ENCODE results near the gene PTPRT. TPM values are rescaled to one million over a fixed set of nuclear protein-coding genes. Genes with fewer than 3 reads are reported as not detected.

PTPRT gene
- total RNA-seq, 1 donor from 2014 or later = not detected

DNA sequence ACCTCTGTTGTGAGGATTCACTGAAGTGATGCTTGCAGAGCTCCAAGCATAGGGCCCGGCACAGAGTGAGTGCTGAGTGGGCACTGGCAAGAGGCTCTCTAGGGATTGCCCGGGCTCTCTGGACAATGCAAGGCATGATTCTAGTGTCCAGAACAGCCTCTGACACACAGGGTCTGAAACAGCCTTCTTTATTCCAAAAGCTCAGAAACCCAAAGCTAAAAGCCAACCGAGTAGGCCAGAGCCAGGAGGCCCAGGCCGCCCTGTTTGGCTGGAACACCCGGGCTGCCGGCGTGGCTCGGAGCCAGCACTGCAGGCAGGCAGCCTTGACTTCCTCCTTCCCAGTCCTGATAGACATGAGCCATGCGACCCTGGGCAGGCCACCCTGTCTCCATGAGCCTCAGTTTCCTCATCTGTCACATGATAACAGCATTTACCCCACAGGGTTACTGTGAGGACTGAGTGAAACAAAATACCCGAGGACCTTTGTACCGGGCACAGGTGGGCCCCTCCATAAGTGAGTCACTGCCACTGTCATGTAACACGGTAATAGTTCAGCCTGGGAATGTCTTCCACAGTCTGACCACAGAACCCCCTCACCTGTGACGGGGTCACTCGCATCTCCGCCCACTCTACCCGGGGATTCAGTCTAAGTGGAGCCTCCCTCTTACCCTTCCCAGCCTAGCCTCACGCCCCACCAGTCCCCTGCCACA is 51.5 kb downstream of the PTPRT start:
- Mint-ChIP-seq H3K27ac (no peak overlapping the region), H3K9me3 (no peaks in the 10 kb centered on the region), H3K4me1 (ENCODE audit: low read depth) (no peaks in the 10 kb centered on the region), H3K27me3 (ENCODE audit: insufficient read depth) (no peaks in the 10 kb centered on the region), H3K36me3 (ENCODE audit: low read depth) (no peaks in the 10 kb centered on the region), H3K4me3 (no peak overlapping the region)
- no peak for DNase-seq (ENCODE audit: low spot score)
- intact Hi-C loops (cut with micrococcal nuclease) = no loop called here

DNA sequence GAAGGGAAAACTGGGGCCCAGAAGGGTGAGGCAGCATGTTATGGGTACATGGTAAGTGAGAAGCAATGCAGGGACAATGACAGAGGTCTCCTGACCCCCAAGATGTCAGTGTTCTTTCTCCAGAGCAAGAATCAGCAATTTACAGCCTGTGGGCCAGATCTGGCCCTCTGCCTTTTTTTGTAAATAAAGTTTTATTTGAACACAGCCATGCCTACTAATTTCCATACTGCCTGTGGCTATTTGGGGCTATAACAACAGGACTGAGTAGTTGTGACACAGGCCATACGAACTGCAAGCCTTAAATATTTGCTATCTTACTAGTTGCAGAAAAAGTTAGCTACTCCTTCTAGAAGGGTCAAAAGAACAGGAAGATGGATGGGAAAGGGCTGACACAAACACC is 52.5 kb downstream of the PTPRT start:
- Mint-ChIP-seq H3K27ac (no peak overlapping the region), H3K9me3 (no peaks in the 10 kb centered on the region), H3K4me1 (ENCODE audit: low read depth) (no peaks in the 10 kb centered on the region), H3K4me3 (no peak overlapping the region), H3K36me3 (ENCODE audit: low read depth) (no peaks in the 10 kb centered on the region), H3K27me3 (ENCODE audit: insufficient read depth) (no peaks in the 10 kb centered on the region)
- intact Hi-C loops (cut with micrococcal nuclease) = no loop called here
- no peak for DNase-seq (ENCODE audit: low spot score)

DNA sequence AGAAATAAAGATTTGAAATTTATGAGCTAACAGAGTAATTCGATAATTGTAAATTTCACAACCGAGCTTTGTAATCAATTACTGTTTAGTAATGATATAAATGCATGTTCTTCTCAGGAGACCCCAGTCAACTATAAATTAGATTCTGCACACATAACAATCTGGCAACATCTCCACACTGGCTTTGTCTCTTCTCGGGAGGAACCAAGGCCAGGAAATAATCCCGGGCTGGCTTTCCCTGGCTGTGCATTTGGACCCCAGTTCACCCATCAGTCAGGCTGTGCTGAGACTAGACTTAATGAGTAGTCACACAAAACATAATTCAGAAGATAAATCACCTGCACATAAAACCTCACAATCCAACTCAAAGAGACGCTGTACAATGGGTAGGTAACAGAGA is 65.5 kb downstream of the PTPRT start:
- no peak for DNase-seq (ENCODE audit: low spot score)
- H3K36me3 Mint-ChIP-seq (ENCODE audit: low read depth) = no peaks in the 10 kb centered on the region
- peaks cover 2% of the 10 kb centered on the region for H3K27me3 Mint-ChIP-seq (ENCODE audit: insufficient read depth)
- no peaks in the 10 kb centered on the region for H3K4me1 Mint-ChIP-seq (ENCODE audit: low read depth)
- no peak overlapping the region for H3K4me3 Mint-ChIP-seq
- H3K27ac Mint-ChIP-seq = no peak overlapping the region
- no peaks in the 10 kb centered on the region for H3K9me3 Mint-ChIP-seq
- intact Hi-C loops (cut with micrococcal nuclease) = no loop called here

DNA sequence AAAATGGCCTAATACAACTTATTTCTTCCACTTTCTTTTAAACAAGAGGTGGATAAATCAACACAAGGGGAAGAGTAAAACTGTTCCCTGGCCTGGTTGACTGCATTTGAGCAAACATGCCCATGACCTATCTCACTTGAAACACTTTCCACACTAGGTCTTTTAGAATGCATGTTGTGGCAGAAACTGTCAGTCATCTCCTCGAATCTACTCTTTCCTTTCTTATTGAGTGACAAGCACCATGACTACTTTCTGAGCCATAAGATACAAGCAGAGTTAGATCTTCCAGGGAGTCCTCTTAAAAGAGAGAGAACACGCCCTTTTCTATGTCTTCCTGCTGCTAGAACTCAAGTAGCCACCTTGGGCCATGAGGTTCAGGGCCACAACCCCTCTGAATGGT is 66.5 kb downstream of the PTPRT start:
- H3K27ac Mint-ChIP-seq = no peak overlapping the region
- peaks cover 2% of the 10 kb centered on the region for H3K27me3 Mint-ChIP-seq (ENCODE audit: insufficient read depth)
- no peak overlapping the region for H3K4me3 Mint-ChIP-seq
- DNase-seq (ENCODE audit: low spot score) = no peak
- no peaks in the 10 kb centered on the region for H3K36me3 Mint-ChIP-seq (ENCODE audit: low read depth)
- no peaks in the 10 kb centered on the region for H3K4me1 Mint-ChIP-seq (ENCODE audit: low read depth)
- H3K9me3 Mint-ChIP-seq = no peaks in the 10 kb centered on the region
- intact Hi-C loops (cut with micrococcal nuclease) = no loop called here

DNA sequence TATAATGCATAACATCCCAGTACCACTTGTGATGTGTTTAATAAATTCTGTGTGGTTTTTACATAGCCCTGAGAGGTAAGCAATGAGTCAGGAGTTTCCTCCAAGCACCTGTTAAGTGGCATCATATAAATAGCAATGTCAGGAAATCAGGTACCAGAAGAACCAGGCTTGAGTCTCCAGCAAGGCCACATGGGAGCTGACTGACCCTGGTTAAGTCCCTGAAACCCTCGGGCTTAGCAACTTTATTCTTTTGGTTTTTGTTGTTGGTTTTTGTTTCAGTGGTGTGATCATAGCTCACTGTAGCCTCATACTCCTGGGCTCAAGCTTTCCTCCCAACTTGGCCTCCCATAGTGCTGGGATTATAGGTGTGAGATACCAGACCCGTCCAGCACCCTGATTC is 70.0 kb downstream of the PTPRT start:
- Mint-ChIP-seq H3K4me3 (no peak overlapping the region), H3K27me3 (ENCODE audit: insufficient read depth) (no peaks in the 10 kb centered on the region), H3K27ac (no peak overlapping the region), H3K36me3 (ENCODE audit: low read depth) (no peaks in the 10 kb centered on the region), H3K9me3 (no peaks in the 10 kb centered on the region), H3K4me1 (ENCODE audit: low read depth) (no peaks in the 10 kb centered on the region)
- no peak for DNase-seq (ENCODE audit: low spot score)
- intact Hi-C loops (cut with micrococcal nuclease) = no loop called here

DNA sequence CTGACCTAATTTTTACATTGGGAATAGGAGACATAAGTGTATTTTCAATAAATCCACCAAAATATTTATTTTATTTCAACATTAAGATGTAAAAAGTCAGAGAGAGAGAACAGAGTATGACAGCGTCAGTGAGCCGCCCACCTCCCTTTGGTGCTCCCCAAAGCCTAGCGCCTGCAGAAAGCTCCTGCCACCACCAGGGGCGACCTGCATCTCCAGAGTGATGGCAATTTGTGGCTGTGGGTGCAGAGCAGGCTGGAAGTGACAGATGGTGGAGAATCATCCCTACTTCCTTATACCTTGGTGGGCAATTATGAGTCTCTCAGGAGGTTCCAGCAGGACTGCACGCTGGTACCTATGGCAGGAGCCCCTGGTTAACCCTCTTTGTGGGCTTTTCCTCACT is 87.3 kb downstream of the PTPRT start:
- no peaks in the 10 kb centered on the region for H3K9me3 Mint-ChIP-seq
- H3K4me3 Mint-ChIP-seq = no peak overlapping the region
- H3K4me1 Mint-ChIP-seq (ENCODE audit: low read depth) = no peaks in the 10 kb centered on the region
- H3K27me3 Mint-ChIP-seq (ENCODE audit: insufficient read depth) = no peaks in the 10 kb centered on the region
- H3K36me3 Mint-ChIP-seq (ENCODE audit: low read depth) = no peaks in the 10 kb centered on the region
- intact Hi-C loops (cut with micrococcal nuclease) = no loop called here
- no peak overlapping the region for H3K27ac Mint-ChIP-seq
- no peak for DNase-seq (ENCODE audit: low spot score)

DNA sequence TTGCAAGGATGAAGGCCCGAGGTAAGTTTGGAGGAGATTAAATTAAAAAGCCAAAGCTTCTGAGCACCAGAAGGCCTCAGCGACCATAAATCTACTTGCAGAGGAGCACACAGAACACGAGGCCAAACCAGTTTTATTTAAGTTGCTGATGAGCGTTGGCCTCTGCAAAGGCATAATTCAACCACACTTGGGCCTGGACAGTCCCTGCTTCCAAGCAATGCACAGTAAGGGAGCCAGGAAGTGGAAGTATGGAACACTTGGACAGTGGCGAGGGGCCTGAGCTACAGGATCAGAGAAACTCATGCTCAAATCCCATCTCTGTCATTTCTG is 92.8 kb downstream of the PTPRT start:
- Mint-ChIP-seq H3K4me1 (ENCODE audit: low read depth) (no peaks in the 10 kb centered on the region), H3K9me3 (peaks cover 18% of the 10 kb centered on the region), H3K27me3 (ENCODE audit: insufficient read depth) (no peaks in the 10 kb centered on the region), H3K36me3 (ENCODE audit: low read depth) (no peaks in the 10 kb centered on the region), H3K4me3 (no peak overlapping the region), H3K27ac (no peak overlapping the region)
- intact Hi-C loops (cut with micrococcal nuclease) = no loop called here
- no peak for DNase-seq (ENCODE audit: low spot score)

DNA sequence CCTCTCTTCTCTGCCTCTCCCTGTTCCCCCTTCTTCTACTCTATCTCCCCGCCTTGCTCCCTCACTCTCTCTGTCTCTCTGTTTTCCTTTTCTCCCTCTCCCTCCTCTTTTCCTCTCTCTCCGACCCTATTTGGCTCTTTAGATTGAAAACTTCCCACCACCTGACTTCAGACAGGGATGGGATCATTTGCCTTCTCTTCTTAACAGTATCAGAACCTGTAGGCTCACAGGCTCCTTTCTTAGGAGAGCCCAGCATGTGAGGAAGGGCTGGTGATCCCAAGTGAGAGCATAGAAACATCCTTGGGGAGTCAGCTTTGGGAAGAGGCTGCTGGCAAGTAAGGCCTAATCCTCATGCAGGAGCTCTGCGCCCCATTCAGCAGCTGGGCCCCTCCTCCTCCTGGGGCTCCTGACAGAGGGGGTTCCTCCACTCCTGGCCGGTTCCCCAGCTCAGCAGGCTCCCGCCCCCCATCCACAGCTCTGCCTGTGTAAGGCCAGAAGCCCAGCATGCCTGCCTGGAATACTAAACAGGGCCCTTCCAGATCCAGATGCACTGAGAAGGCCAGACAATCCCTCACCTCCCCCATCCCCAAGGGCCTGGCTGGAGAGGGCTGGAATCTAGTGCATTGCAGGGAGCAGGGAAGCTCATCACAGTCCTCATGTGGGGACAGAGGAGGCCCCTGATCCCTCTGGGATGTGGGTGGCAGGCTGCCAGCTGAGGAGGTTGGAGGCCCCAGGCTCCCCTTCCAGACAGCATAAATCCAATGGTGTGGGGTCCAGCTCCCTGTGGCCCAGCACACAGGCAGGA is 93.4 kb downstream of the PTPRT start:
- Mint-ChIP-seq H3K27me3 (ENCODE audit: insufficient read depth) (no peaks in the 10 kb centered on the region), H3K27ac (no peak overlapping the region), H3K36me3 (ENCODE audit: low read depth) (no peaks in the 10 kb centered on the region), H3K4me1 (ENCODE audit: low read depth) (no peaks in the 10 kb centered on the region), H3K9me3 (peaks cover 24% of the 10 kb centered on the region), H3K4me3 (no peak overlapping the region)
- no peak for DNase-seq (ENCODE audit: low spot score)
- intact Hi-C loops (cut with micrococcal nuclease) = no loop called here

DNA sequence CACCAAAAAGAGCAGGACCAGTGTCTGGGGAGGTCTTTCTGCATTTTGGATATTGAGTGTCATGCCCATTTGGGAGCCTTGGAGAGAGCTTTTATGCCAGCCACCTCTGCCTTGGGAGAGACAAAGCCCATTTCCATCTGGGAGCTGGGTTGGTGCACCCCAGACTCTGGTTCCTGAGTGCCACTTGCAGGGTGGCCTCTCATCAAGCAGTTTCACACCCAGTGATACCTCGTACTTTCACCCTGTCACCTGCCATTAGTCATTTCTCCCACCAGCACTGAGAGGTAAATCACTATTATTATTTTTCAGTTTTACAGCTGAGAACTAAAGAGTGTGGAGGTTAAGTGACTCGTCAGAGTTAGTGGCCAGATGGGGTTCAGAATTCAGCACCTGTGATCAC is 94.7 kb downstream of the PTPRT start:
- DNase-seq (ENCODE audit: low spot score) = no peak
- no peaks in the 10 kb centered on the region for H3K36me3 Mint-ChIP-seq (ENCODE audit: low read depth)
- H3K4me3 Mint-ChIP-seq = no peak overlapping the region
- no peak overlapping the region for H3K27ac Mint-ChIP-seq
- intact Hi-C loops (cut with micrococcal nuclease) = no loop called here
- H3K27me3 Mint-ChIP-seq (ENCODE audit: insufficient read depth) = no peaks in the 10 kb centered on the region
- peaks cover 26% of the 10 kb centered on the region for H3K9me3 Mint-ChIP-seq
- H3K4me1 Mint-ChIP-seq (ENCODE audit: low read depth) = no peaks in the 10 kb centered on the region

DNA sequence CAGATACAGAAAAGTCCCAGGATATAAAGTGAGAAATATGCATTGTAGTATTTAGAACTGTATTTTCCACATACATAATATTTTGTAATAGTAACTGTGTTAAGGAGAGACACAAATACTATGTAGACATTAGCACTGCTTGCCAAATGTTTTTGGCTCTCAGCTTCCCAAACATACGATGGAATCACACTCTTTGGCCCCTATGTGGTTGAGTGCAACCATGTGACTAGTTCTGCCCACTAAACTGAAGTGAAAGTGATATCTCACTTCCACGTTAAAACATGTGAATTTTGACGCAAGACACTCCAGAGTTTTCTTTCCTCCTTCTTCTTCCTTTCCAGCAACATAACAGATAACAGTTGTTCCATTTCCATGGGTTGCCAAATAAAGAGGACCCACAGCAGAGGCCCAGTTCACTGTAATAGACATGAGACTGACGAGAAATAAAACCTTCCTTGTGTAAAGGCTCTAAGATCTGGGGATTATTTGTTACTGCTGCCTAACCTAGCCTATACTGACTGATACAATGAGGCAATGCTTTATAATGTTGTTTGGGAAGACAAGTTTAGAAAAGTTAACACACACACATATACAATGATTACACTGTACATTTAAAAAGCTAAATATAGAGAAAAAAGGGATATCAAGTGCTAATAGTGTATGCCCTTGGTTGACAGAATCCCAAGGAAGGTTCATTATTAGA is 97.2 kb downstream of the PTPRT start:
- Mint-ChIP-seq H3K9me3 (peaks cover 29% of the 10 kb centered on the region), H3K4me1 (ENCODE audit: low read depth) (no peaks in the 10 kb centered on the region), H3K36me3 (ENCODE audit: low read depth) (no peaks in the 10 kb centered on the region), H3K4me3 (no peak overlapping the region), H3K27me3 (ENCODE audit: insufficient read depth) (no peaks in the 10 kb centered on the region), H3K27ac (no peak overlapping the region)
- intact Hi-C loops (cut with micrococcal nuclease) = no loop called here
- no peak for DNase-seq (ENCODE audit: low spot score)

DNA sequence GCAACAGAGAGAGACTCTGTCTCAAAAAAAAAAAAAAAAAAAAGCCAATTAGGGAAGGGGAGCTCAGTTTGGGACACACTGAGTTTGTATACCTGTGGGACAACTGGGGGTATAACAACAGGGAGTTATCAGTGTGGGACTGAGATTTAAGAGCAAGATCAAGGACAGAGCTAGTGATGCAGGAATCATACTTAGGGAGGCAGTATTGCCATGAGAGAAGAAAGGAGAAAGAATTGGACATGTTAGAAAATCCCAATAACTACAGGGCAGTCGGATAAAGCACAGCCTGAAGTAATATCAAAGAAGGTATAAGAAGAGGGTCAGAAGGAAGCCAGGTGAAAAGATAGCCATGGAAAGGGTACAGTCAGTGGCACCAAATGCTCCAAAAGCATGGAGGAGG is 121.2 kb downstream of the PTPRT start:
- no peak overlapping the region for H3K4me3 Mint-ChIP-seq
- no peak overlapping the region for H3K27ac Mint-ChIP-seq
- intact Hi-C loops (cut with micrococcal nuclease) = no loop called here
- H3K36me3 Mint-ChIP-seq (ENCODE audit: low read depth) = no peaks in the 10 kb centered on the region
- H3K27me3 Mint-ChIP-seq (ENCODE audit: insufficient read depth) = no peaks in the 10 kb centered on the region
- no peak for DNase-seq (ENCODE audit: low spot score)
- no peaks in the 10 kb centered on the region for H3K4me1 Mint-ChIP-seq (ENCODE audit: low read depth)
- H3K9me3 Mint-ChIP-seq = no peaks in the 10 kb centered on the region

DNA sequence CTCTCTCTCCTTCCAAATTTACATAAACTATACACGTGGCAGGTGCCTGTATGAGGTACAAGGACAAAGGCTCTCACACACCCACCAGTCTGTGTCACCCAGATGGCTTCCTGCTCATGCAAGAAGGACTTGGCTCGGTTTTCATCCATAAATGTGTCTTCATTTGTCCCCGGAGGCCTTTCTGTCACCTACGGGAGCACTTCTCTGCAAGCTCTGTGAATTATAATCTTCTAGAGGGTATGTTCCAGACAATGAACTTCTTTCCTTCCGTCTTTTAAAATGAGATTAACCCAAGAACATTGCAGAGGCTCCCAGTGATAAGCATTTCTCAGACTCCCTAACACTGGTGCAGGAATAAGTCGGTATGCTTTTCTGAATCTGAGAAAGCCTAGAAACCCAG is 123.6 kb downstream of the PTPRT start:
- Mint-ChIP-seq H3K9me3 (no peaks in the 10 kb centered on the region), H3K4me1 (ENCODE audit: low read depth) (no peaks in the 10 kb centered on the region), H3K36me3 (ENCODE audit: low read depth) (no peaks in the 10 kb centered on the region), H3K27me3 (ENCODE audit: insufficient read depth) (peaks cover 2% of the 10 kb centered on the region), H3K4me3 (no peak overlapping the region), H3K27ac (no peak overlapping the region)
- intact Hi-C loops (cut with micrococcal nuclease) = no loop called here
- no peak for DNase-seq (ENCODE audit: low spot score)

DNA sequence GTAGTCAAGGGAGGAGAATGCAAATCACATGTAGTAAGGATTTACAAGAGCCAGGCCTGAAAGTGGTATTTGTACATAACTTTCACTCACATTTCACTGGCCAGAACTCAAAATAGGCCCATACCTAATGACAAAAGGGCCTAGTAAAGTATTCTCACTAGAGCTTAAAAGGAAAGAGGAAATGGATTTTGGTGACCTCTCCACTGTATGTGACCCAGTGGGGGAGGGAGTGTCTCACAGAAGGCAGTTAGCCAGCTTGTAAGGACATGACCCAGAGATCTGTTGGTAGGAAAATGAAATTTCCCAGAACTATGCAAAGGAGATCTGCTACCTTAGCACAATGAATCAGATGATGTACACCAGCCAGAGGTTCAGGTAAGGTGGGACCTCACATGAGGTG is 124.4 kb downstream of the PTPRT start:
- no peak overlapping the region for H3K27ac Mint-ChIP-seq
- no peak for DNase-seq (ENCODE audit: low spot score)
- H3K4me1 Mint-ChIP-seq (ENCODE audit: low read depth) = no peaks in the 10 kb centered on the region
- intact Hi-C loops (cut with micrococcal nuclease) = no loop called here
- H3K9me3 Mint-ChIP-seq = no peaks in the 10 kb centered on the region
- no peaks in the 10 kb centered on the region for H3K36me3 Mint-ChIP-seq (ENCODE audit: low read depth)
- peaks cover 2% of the 10 kb centered on the region for H3K27me3 Mint-ChIP-seq (ENCODE audit: insufficient read depth)
- H3K4me3 Mint-ChIP-seq = no peak overlapping the region

Data from activated T-helper 1 cell treated with anti-CD3 and anti-CD28 coated beads, Interleukin-12 subunit alpha, Interleukin-12 subunit beta, Interleukin-2, Interleukin-4 antibody, amounts not matched to agents 30 ng/mL and 10 ng/mL and 1 ng/mL, durations not matched to agents 14 hours and 24 hours and 36 hours (primary cell).